ENCODE results near the gene ITPK1. TPM values are rescaled to one million over a fixed set of nuclear protein-coding genes. Genes with fewer than 3 reads are reported as not detected.

ITPK1 gene
- total and polyA plus RNA-seq, 2 experiments from 2014 or later, result 33.0 to 42.9 TPM

DNA sequence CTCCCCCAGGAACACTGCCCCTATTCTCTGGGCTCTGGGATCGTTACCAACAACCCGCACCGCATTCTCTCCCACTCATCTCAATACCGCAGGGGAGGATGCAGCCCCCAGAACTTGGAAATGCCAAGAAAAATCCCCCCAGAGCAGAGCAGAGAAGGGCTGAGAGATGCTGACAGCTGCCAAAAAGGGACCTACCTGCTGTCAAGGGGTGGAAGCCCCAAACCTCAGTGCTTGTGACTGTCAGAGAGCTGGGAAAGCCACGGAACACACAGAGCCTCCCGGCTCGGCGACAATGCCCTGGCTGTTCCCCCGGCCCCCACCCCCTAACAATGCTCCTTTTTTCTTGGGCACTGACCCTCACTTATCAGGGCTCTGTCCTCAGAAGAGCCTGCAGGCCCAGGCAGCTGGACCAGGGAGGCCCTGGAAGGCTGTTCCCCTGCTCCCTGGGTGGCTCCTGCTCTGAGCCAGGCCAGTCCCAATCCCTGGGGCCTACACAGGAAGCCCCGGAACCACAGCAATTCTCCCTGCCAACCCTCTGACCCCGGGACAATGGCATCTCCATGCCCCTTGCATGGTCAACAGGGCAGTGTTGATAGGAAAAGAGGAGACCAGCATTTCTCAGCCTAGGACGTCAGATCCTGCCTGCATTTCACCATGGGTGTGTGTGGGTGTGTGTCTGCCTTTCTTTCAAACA lies 78.9 kb downstream of the ITPK1 start:
- H3K36me3 ChIP-seq, result no peaks in the 10 kb centered on the region
- DNase-seq (ENCODE audit: low read depth in 1 of 2, low spot score in 1 of 2), result peak in 1 of 2 donors; percentile 70
- H3K27ac ChIP-seq, result peak overlapping the region; percentile 83
- no peaks in the 10 kb centered on the region for H3K27me3 ChIP-seq
- no peak for TF ChIP-seq CTCF (IDR thresholded peaks at IDR 0.05; ENCODE audit: low read depth, low read length)
- peaks cover 59% of the 10 kb centered on the region for H3K4me1 ChIP-seq (ENCODE audit: low read depth)
- no peak overlapping the region for H3K4me3 ChIP-seq
- no peaks in the 10 kb centered on the region for H3K9me3 ChIP-seq (ENCODE audit: low read depth)

DNA sequence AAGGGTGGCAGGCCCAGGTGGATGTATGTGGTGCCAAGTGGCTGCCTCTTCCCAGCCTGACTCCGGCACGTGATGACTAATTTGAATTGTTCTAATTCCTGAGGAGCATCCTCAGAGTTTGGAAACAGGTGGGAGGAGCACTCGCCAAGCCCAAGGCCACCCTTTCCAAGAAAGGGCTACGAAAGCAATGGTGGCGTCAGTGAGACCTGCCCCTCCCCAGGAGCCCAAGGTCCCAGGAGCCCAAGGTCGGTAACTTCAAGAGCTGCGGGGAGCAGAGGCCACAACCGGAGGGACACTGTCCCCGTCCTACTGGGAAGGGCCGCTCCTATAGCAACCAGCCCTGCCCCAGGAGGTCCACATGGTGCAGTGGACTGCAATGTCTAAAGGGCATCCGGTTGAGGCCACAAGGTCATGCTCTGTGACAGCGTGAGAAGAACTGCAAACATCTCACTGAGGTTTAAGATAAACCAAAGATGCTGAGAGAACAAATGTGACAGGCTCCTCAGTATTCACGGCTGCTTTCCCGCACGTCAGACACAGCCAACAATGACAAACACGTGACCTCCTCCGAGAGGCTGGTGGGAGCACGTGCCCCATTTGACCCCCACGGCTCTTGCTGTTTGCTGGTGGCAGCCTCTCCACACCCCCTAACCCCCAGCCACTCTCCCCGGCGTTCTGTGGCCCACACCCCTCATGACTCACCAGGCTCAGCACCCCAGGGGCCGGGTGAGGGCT lies 79.6 kb downstream of the ITPK1 start:
- H3K4me3 ChIP-seq, result no peak overlapping the region
- peak; percentile 66 to 76 for DNase-seq (ENCODE audit: low read depth in 1 of 2, low spot score in 1 of 2)
- no peaks in the 10 kb centered on the region for H3K36me3 ChIP-seq
- no peaks in the 10 kb centered on the region for H3K27me3 ChIP-seq
- TF ChIP-seq CTCF (IDR thresholded peaks at IDR 0.05; ENCODE audit: low read depth, low read length), result no peak
- H3K9me3 ChIP-seq (ENCODE audit: low read depth), result no peaks in the 10 kb centered on the region
- peaks cover 59% of the 10 kb centered on the region for H3K4me1 ChIP-seq (ENCODE audit: low read depth)
- peak overlapping the region; percentile 83 for H3K27ac ChIP-seq

- no peaks in the 10 kb centered on the region for H3K9me3 ChIP-seq (ENCODE audit: low read depth)
- H3K27ac ChIP-seq, result peak overlapping the region; percentile 83
- no peak for TF ChIP-seq CTCF (IDR thresholded peaks at IDR 0.05; ENCODE audit: low read depth, low read length)
- H3K4me1 ChIP-seq (ENCODE audit: low read depth), result peaks cover 56% of the 10 kb centered on the region
- no peaks in the 10 kb centered on the region for H3K36me3 ChIP-seq
- H3K27me3 ChIP-seq, result no peaks in the 10 kb centered on the region
- H3K4me3 ChIP-seq, result no peak overlapping the region
- no peak for DNase-seq (ENCODE audit: low read depth in 1 of 2, low spot score in 1 of 2)
Observed at GRCh38 chr14:93035585-93035916, 80.2 kb downstream of the ITPK1 start.

DNA sequence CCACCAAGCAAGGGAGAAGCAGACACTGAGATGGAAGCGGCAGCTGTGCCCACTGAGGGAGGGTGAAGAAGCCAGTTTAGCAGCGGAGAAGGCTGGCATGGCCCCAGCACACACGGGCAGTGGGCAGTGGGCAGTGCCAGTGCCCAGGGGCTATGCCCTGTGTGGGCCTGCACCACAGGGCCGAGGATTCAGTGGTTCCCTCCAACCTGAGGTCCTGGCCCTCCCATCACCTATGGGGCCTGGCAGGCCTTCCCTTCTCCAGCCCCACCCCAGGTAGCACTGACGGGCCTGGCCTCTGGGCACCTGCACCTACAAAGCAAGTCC lies 81.1 kb downstream of the ITPK1 start:
- H3K27ac ChIP-seq, result no peak overlapping the region
- DNase-seq (ENCODE audit: low read depth in 1 of 2, low spot score in 1 of 2), result no peak
- H3K9me3 ChIP-seq (ENCODE audit: low read depth), result no peaks in the 10 kb centered on the region
- no peak overlapping the region for H3K4me3 ChIP-seq
- H3K4me1 ChIP-seq (ENCODE audit: low read depth), result peaks cover 47% of the 10 kb centered on the region
- TF ChIP-seq CTCF (IDR thresholded peaks at IDR 0.05; ENCODE audit: low read depth, low read length), result no peak
- H3K27me3 ChIP-seq, result no peaks in the 10 kb centered on the region
- no peaks in the 10 kb centered on the region for H3K36me3 ChIP-seq

DNA sequence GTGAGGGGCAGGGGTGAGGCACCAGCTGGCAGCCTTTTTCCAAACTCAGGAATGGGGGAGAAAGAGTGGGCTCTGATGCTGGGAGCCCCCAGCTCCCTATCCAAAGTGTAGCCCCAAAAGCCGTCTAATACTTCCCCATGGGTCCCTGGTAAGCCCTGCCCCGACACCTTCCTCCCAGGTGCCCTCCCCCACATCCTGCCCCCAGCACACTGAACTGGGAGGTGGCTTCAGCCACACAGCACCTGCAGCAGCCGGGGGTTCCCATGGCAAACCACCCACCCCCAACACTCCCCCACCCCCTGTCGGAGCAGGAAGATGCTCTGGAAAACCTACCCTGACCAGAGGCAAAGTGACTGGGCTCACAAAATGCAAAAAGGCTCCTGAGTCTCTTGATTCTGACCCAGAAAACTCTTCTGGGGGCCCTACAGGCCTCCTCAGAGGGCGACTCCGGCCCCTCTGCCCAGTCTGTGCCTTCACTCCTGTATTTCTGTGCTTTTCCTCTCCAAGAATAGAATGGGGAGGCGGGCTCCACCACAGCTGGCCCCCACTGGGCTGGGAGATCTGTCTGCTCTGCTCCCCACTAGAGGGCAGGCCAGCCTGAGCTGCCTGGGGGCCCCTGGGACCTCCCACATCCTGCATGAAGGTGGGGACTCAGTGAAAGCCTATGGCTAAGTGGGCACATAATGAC lies 81.6 kb downstream of the ITPK1 start:
- Histone ChIP-seq H3K9me3 (ENCODE audit: low read depth) (no peaks in the 10 kb centered on the region), H3K4me1 (ENCODE audit: low read depth) (peaks cover 44% of the 10 kb centered on the region), H3K27ac (no peak overlapping the region), H3K4me3 (no peak overlapping the region), H3K27me3 (no peaks in the 10 kb centered on the region), H3K36me3 (no peaks in the 10 kb centered on the region)
- DNase-seq (ENCODE audit: low read depth in 1 of 2, low spot score in 1 of 2), result peak in 1 of 2 donors; percentile 51
- peak; percentile 55 for TF ChIP-seq CTCF (IDR thresholded peaks at IDR 0.05; ENCODE audit: low read depth, low read length)
